ENCODE data around the gene DOCK3.

The DOCK3 gene

DNA sequence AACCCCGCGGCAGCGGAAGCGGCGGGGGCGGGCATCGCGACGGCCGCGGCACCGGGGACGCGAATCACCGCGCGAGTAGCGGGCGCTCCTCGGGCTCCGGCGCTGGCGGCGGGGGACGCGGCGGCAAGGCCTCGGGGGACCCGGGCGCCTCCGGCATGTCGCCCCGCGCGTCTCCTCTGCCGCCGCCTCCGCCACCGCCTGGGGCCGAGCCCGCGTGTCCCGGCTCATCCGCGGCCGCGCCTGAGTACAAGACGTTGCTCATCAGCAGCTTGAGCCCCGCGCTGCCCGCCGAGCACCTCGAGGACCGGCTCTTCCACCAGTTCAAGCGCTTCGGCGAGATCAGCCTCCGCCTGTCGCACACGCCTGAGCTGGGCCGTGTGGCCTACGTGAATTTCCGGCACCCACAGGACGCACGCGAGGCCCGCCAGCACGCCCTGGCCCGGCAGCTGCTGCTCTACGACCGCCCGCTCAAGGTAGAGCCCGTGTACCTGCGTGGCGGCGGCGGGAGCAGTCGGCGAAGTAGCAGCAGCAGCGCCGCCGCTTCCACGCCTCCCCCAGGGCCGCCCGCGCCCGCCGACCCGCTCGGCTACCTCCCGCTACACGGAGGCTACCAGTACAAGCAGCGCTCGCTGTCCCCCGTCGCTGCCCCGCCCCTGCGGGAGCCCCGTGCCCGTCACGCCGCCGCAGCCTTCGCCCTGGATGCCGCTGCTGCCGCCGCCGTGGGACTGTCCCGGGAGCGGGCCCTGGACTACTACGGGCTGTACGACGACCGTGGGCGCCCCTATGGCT, 717.0 kb downstream of the DOCK3 start:
- peak; percentile 39 for DNase-seq

DNA sequence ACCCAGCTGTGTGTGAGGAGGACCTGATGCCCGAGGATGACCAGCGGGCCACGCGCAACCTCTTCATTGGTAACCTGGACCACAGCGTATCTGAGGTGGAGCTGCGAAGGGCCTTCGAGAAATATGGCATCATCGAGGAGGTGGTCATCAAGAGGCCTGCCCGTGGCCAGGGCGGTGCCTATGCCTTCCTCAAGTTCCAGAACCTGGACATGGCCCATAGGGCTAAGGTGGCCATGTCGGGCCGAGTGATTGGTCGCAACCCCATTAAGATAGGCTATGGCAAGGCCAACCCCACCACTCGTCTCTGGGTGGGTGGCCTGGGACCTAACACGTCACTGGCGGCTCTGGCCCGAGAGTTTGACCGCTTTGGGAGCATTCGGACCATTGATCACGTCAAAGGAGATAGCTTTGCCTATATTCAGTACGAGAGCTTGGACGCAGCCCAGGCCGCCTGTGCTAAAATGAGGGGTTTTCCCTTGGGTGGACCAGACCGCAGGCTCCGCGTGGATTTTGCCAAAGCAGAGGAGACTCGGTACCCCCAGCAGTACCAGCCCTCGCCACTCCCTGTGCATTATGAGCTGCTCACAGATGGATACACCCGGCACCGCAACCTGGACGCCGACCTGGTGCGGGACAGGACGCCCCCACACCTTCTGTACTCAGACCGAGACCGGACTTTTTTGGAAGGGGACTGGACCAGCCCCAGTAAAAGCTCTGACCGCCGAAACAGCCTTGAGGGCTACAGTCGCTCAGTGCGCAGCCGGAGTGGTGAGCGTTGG, 717.8 kb downstream of the DOCK3 start:
- no peak for DNase-seq

DNA sequence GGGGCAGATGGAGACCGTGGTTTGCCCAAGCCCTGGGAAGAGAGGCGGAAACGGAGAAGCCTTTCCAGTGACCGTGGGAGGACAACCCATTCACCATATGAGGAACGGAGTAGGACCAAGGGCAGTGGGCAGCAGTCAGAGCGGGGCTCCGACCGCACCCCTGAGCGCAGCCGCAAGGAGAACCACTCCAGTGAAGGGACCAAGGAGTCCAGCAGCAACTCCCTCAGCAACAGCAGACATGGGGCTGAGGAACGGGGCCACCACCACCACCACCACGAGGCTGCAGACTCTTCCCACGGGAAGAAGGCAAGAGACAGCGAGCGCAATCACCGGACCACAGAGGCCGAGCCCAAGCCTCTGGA, 718.4 kb downstream of the DOCK3 start:
- no peak for DNase-seq

DNA sequence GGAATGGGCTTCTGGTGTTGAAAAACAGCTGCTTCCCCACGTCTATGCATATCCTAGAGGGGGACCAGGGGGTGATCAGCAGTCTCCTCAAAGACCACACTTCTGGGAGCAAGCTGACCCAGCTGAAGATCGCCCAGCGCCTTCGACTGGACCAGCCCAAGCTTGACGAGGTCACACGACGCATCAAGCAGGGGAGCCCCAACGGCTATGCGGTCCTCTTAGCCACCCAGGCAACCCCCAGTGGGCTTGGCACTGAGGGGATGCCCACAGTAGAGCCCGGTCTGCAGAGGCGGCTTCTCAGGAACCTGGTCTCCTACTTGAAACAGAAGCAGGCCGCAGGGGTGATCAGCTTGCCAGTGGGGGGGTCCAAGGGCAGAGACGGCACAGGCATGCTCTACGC, 718.8 kb downstream of the DOCK3 start:
- DNase-seq, result no peak

- DNase-seq, result no peak
Measured at GRCh38 chr3:51394541-51394940, 719.8 kb downstream of the DOCK3 start.

DNA sequence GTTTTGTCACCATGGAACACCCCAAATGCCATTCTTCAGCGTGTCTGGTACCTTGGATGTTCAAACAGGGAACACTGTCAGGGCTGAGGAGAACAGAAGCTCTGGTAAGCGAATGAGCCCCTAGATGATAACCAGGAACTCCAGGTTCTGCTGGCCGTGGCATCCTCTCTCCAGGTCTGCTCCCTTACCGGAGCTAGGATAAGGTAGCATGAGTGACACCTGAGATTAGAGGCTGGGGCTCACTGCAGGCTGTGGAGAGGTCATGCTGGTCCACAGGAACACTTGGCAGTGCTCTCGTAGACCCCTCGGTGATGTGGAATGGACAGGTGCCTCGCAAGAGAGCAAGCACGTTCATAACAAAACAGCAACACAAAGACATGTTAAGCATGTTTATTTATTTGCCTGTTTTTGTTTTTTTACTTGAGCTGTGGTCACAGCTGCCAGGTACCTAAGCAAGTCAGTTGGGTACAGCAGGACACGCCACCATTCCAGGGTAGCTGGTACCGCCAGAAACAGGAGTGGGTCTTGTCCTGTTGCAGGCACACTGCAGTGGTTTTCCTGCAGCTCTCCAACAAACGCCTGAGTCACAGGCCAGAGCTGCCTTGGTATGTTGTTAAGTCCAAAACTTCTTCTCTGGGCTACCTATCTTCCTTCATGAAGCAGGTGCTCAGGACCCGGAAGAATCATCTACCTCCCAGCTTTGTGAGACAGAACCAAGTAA, 720.9 kb downstream of the DOCK3 start:
- DNase-seq, result no peak

GRCh38 chr3:51396401-51396800, 721.7 kb downstream of the DOCK3 start:
- DNase-seq, result no peak

- no peak for DNase-seq
Measured at GRCh38 chr3:51397392-51397791, 722.7 kb downstream of the DOCK3 start.

GRCh38 chr3:51398595-51399310, 724.0 kb downstream of the DOCK3 start:
- DNase-seq, result no peak

DNA sequence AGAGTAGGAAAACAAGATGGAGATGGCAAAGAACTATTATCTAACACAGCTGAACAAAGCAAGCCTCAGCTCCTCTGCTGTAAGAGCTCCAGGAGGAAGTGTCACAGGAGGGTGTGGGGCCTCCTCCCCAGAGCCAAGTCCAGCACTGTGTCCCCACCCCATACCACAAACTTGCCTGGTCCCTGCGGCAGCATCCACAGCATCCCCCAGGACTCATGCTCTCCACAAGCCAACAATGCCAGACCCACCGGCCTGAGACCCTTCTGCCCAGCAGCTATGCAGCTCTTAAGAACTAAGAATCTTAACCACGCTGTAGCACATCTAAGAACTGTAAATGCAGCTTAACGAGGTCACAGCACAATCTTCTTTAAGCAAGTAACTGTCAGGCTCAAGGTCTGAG, 725.4 kb downstream of the DOCK3 start:
- no peak for DNase-seq

GRCh38 chr3:51401735-51402134, 727.0 kb downstream of the DOCK3 start:
- no peak for DNase-seq

DNA sequence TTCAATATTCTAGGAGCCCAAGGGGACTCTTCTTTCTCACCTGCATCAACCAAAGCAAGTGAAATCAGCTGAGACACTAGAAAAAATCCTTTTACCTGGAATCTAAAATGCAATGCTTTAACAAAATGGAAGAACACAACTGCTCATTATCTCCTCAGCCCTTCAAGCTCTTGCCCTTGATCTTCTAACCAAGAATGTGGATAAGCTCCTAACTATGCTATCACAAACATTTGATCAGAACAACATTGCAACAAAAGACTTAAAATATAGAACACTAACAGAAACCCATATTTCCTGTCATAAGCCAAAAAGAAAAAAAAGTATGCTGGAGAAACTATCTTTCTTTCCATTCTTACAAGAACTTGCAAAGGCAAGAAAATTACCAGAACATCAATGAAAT, 728.9 kb downstream of the DOCK3 start:
- DNase-seq, result no peak

GRCh38 chr3:51408021-51408420, 733.3 kb downstream of the DOCK3 start:
- no peak for DNase-seq

GRCh38 chr3:51408813-51409212, 734.1 kb downstream of the DOCK3 start:
- no peak for DNase-seq

- DNase-seq, result no peak
Measured at GRCh38 chr3:51422211-51422610, 747.5 kb downstream of the DOCK3 start.

DNA sequence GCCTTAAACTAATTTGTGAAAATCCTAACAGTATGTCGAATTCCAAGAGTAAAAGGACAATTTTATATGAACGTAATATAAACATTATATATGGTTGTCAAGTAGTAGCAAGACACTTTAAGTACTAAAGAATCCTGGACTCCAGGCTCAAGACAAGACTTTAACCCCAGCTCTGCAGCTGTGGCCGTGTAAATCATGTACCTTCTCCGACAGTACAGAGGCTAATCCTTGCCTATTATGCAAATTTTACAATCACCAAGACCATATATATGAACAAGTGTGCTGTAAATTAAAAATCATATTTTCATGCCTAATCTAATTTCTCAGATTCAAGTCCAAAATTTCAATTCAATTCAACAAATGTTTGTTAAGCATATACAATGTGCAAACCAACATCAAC, 752.2 kb downstream of the DOCK3 start:
- no peak for DNase-seq

DNA sequence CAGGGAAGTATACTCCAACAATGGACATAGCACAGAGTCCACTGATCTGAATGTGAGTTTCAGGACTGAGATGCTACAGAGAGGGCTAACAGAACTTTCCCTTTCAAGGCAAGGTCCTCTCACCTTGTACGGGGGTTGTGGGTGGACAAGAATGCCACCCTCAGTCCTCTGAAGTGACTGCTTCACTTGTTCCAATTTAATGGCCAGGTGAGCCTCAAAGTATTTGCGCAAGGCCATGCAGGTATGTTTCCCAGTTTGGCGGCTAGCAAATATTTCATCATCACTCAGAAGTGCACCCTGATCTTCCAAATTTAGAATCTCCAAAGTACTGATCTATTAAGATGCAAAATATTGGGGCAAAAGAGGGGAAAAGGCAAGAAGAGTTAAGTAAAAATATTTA, 754.4 kb downstream of the DOCK3 start:
- no peak for DNase-seq
